CD4-positive, alpha-beta memory T cell (primary cell): ENCODE data around the gene DLX3. TPM values are rescaled to one million over a fixed set of nuclear protein-coding genes. Genes with fewer than 3 reads are reported as not detected.
A peak's percentile ranks its signal among the peaks of the same experiment; 100 is the strongest.

Experiments
- CTCF ChIA-PET: fragments of 350-600 bp; sonication (Branson Sonifier 250); formaldehyde crosslinking; loops from one replicate; lab custom pipeline; 2021; ENCODE audit warnings: inconsistent platforms; ENCODE audit not compliant: partially characterized antibody; lab: Charles Lee
- POLR2A ChIA-PET: fragments of 350-600 bp; sonication (Branson Sonifier 250); formaldehyde crosslinking; loops from one replicate; lab custom pipeline; 2021; ENCODE audit not compliant: partially characterized antibody; lab: Charles Lee
- DNase-seq, 5 donors: peaks; one replicate each; pipeline versions ENCODE4 v3.0.0 to v3.0.0-alpha.2; 2020 to 2022; ENCODE audit warnings: mixed read lengths in 1 of 5
- H3K27ac ChIP-seq: one replicate; pipeline ENCODE4 v1.7.0; 2013; ENCODE audit warnings: low read depth, low read length
- H3K27me3 ChIP-seq: 2 replicates; pipeline ENCODE4 v1.7.0; 2013; ENCODE audit warnings: mild to moderate bottlenecking, low read length, moderate library complexity; ENCODE audit not compliant: insufficient read depth
- H3K36me3 ChIP-seq: 2 replicates; pipeline ENCODE4 v1.7.0; 2013; ENCODE audit warnings: mild to moderate bottlenecking, low read length, moderate library complexity; ENCODE audit not compliant: insufficient read depth
- H3K4me1 ChIP-seq: 2 replicates; pipeline ENCODE4 v1.7.0; 2013; ENCODE audit warnings: mild to moderate bottlenecking, low read length, moderate library complexity; ENCODE audit not compliant: insufficient read depth
- H3K4me3 ChIP-seq, 2 donors: one replicate each; pipeline ENCODE4 v1.7.0; 2013; ENCODE audit warnings: low read length in 2 of 2, mild to moderate bottlenecking in 1 of 2
- H3K9me3 ChIP-seq, 2 donors: one replicate each; pipeline ENCODE4 v1.7.0; 2013; ENCODE audit warnings: low read length in 2 of 2, control low read depth in 1 of 2; ENCODE audit not compliant: control insufficient read depth in 1 of 2
- H3K27ac Mint-ChIP-seq, 7 donors: one replicate each; pipeline ENCODE4 v1.8.0; 2020 to 2021; ENCODE audit warnings: mixed read lengths in 7 of 7, mild to moderate bottlenecking in 6 of 7, inconsistent platforms in 3 of 7, moderate library complexity in 3 of 7
- H3K27me3 Mint-ChIP-seq, 2 donors: one replicate each; pipeline ENCODE4 v1.8.0; 2020 to 2021; ENCODE audit warnings: mixed read lengths in 2 of 2
- H3K36me3 Mint-ChIP-seq, 2 donors: one replicate each; pipeline ENCODE4 v1.8.0; 2020 to 2021; ENCODE audit warnings: mixed read lengths in 2 of 2, inconsistent platforms in 1 of 2, mild to moderate bottlenecking in 1 of 2
- H3K4me1 Mint-ChIP-seq, 4 donors: one replicate each; pipeline ENCODE4 v1.8.0; 2020 to 2021; ENCODE audit warnings: mixed read lengths in 4 of 4, mild to moderate bottlenecking in 1 of 4
- H3K4me3 Mint-ChIP-seq, 8 donors: one replicate each; pipeline ENCODE4 v1.8.0; 2020 to 2021; ENCODE audit warnings: mixed read lengths in 8 of 8, mild to moderate bottlenecking in 7 of 8, moderate library complexity in 6 of 8, inconsistent platforms in 3 of 8
- H3K9me3 Mint-ChIP-seq, 8 donors: one replicate each; pipeline ENCODE4 v1.8.0; 2020 to 2021; ENCODE audit warnings: mixed read lengths in 8 of 8, mild to moderate bottlenecking in 5 of 8, inconsistent platforms in 3 of 8, moderate library complexity in 1 of 8
- intact Hi-C: fragments of 100-400 bp; cut with micrococcal nuclease; formaldehyde crosslinking; loops from one replicate; pipeline ENCODE4 v1.15.1; 2023
- polyA plus RNA-seq, 2 donors: library from polyadenylated mRNA; unstranded; fragments of 300-500 nt; fragmentation: Illumina TruSeq; gene quantifications; one replicate each; pipeline ENCODE4 v1.2.3, GENCODE V29; 2021
- total RNA-seq, 2 experiments: library from RNA; stranded (reverse); gene quantifications; one replicate each; pipeline ENCODE4 v1.2.3, GENCODE V29; 2021

DLX3 gene
- total and polyA plus RNA-seq, 4 experiments from 2014 or later = not detected

DNA sequence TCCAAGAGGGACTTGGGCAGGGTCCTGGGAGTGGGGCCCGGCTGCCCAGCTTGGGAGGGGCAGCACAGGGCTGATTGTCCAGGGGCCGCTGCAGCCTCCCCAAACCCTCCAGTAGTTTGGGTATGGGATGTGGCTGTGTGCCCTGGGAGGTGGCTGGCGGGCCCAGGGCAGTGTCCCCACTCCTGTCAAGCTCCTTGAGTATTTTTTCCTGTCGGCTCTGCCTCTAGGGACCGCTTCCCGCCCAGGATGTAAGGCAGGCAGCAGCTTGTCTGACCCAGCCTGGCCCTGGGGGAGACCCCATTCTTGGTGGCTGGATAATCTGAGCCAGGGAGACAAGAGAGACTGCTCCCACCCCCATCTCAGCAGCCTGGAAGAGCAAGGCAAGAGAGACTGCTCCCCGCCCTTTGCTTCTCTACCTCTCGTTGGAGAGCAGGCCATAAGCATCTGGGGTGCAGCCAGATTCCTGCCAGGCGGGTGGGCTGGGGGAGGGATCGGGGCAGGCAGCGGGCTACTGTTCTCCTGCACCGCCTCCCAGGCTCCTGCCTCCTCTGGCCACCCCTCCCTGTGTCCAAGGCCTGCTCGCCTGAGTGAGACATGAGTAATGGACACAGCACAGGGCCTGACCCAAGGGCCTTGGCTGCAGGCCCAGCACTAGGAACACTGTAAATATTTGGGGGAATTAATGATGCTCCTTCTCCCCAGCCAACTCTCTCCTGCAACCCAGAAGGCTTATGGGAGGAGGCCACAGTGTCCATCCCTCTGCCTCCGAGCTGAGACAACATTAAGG, 42.5 kb upstream of the DLX3 start:
- Mint-ChIP-seq H3K27ac (no peak overlapping the region), H3K4me3 (no peak overlapping the region), H3K4me1 (no peaks in the 10 kb centered on the region), H3K9me3 (no peaks in the 10 kb centered on the region), H3K36me3 (no peaks in the 10 kb centered on the region), H3K27me3 (peaks cover 0 to 10% of the 10 kb centered on the region in 2 donors)
- no peaks in the 10 kb centered on the region for H3K9me3 ChIP-seq
- H3K4me1 ChIP-seq = no peaks in the 10 kb centered on the region
- intact Hi-C loops = no loop called here
- no peak overlapping the region for H3K27ac ChIP-seq
- POLR2A ChIA-PET = no interaction called here
- no peaks in the 10 kb centered on the region for H3K27me3 ChIP-seq
- H3K4me3 ChIP-seq = no peak overlapping the region
- DNase-seq = no peak
- H3K36me3 ChIP-seq = no peaks in the 10 kb centered on the region
- CTCF ChIA-PET = no interaction called here

DNA sequence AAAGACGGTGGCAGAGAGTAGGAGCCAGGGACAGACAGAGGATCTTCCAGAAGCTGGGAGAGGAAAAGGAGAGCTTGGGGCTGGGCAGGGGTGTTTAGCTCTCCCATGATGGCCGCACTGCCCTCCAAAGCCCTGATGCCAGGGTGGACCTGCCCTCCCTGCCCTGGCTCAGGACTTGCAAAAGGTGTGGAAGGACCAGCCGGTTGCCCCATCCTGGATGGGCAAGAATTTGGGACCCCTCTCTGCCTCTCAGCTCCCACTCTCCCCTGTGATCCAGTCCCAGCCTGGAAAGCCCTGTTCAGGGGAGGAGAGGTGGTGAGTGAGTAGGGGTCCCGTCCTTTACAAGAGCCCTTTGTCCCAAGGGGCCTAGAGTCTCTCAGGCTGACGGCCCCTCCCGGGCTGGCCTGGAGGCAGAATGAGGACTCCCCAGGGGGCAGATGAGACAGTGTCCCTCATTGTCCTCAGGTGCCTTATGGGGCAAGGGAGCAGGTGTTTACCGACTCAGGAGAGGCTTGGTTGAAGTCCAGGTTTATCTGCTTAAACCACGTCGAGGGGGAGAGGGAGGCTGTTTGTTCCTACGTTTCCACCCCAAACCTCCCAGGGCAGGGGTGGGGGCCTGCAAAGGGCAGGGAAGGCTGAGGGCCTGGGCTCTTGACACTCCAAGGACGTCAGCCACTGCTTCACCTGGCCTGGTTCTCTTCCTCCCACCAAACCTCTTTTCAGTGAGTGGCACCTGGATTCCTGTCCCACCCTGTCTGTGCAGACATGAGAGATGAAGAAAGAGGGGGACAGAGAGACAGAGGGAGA, 41.6 kb upstream of the DLX3 start:
- no peaks in the 10 kb centered on the region for H3K36me3 ChIP-seq
- DNase-seq = no peak
- Mint-ChIP-seq H3K4me1 (no peaks in the 10 kb centered on the region), H3K4me3 (no peak overlapping the region), H3K9me3 (no peaks in the 10 kb centered on the region), H3K27ac (no peak overlapping the region), H3K27me3 (peaks cover 0 to 6% of the 10 kb centered on the region in 2 donors), H3K36me3 (no peaks in the 10 kb centered on the region)
- ChIA-PET POLR2A (no interaction called here), CTCF (interaction anchor here (1.1 to 1.6 kb wide), 2 partner anchors 10 to 14 kb away, joined by 3 to 5 read pairs; no protein-coding TSS in a partner anchor)
- no peak overlapping the region for H3K27ac ChIP-seq
- no peak overlapping the region for H3K4me3 ChIP-seq
- intact Hi-C loops = no loop called here
- no peaks in the 10 kb centered on the region for H3K9me3 ChIP-seq
- H3K27me3 ChIP-seq = no peaks in the 10 kb centered on the region
- H3K4me1 ChIP-seq = no peaks in the 10 kb centered on the region

DNA sequence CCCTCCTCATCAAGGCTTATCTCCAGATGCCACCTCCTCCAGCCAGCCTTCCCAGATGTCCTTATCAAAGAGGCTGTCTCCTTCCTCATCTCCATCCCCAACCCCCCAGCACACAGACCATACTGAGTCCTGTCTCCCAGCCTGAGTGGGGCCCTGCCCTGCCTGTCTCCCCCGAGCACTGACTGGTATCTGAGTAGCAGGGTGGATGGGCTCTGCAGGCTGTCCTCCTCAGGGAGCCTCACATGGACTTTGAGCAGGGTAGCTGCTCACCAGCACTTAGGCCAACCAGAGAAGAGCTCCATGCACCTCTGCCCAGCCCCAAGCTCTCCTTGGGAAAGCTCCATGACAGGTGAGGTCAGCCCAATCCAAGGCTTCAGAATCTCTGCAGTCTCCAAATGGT, 40.9 kb upstream of the DLX3 start:
- POLR2A ChIA-PET = no interaction called here
- no peaks in the 10 kb centered on the region for H3K4me1 Mint-ChIP-seq
- intact Hi-C loops = no loop called here
- Histone ChIP-seq H3K4me3 (no peak overlapping the region), H3K27me3 (no peaks in the 10 kb centered on the region), H3K9me3 (no peaks in the 10 kb centered on the region), H3K36me3 (no peaks in the 10 kb centered on the region), H3K27ac (no peak overlapping the region), H3K4me1 (no peaks in the 10 kb centered on the region)
- H3K27me3 Mint-ChIP-seq = peaks cover 0 to 4% of the 10 kb centered on the region in 2 donors
- peak overlapping the region in 1 of 7 donors; percentile 21 for H3K27ac Mint-ChIP-seq
- H3K36me3 Mint-ChIP-seq = no peaks in the 10 kb centered on the region
- H3K4me3 Mint-ChIP-seq = no peak overlapping the region
- no peak for DNase-seq
- CTCF ChIA-PET = interaction anchor here (1.1 to 1.6 kb wide), 2 partner anchors 9 to 13 kb away, joined by 3 to 5 read pairs; no protein-coding TSS in a partner anchor
- H3K9me3 Mint-ChIP-seq = no peaks in the 10 kb centered on the region

DNA sequence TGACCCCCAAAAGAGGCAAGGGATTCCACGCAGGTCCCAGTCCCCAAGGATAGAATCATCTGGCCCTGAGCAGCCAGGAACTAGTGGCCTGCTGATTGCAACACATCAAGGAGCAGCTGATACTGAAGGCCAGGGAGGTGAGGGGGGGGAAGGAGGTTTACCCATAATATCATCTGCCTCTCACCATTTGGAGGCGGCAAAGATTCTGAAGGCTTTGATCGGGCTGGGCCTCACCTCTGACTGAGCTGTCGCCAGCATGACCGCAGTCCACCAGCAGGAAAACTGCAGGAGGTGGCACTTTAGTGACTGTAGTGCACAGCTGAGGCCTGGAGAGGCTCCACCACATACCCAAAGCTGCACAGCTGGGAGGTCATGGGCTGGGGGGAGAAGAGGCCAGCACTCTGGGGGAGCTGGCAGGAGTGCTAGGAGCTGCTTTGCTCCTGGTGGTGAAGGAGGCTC, 40.4 kb upstream of the DLX3 start:
- H3K4me1 ChIP-seq = no peaks in the 10 kb centered on the region
- no peak overlapping the region for H3K27ac ChIP-seq
- no peak overlapping the region for H3K27ac Mint-ChIP-seq
- H3K27me3 Mint-ChIP-seq = peaks cover 2 to 4% of the 10 kb centered on the region in 2 donors
- H3K36me3 ChIP-seq = no peaks in the 10 kb centered on the region
- CTCF ChIA-PET = interaction anchor here (1.1 to 1.6 kb wide), 2 partner anchors 9 to 13 kb away, joined by 3 to 5 read pairs; no protein-coding TSS in a partner anchor
- POLR2A ChIA-PET = no interaction called here
- no peak overlapping the region for H3K4me3 ChIP-seq
- no peak overlapping the region for H3K4me3 Mint-ChIP-seq
- DNase-seq = no peak
- H3K4me1 Mint-ChIP-seq = no peaks in the 10 kb centered on the region
- intact Hi-C loops = no loop called here
- H3K27me3 ChIP-seq = no peaks in the 10 kb centered on the region
- no peaks in the 10 kb centered on the region for H3K9me3 ChIP-seq
- H3K9me3 Mint-ChIP-seq = no peaks in the 10 kb centered on the region
- no peaks in the 10 kb centered on the region for H3K36me3 Mint-ChIP-seq

DNA sequence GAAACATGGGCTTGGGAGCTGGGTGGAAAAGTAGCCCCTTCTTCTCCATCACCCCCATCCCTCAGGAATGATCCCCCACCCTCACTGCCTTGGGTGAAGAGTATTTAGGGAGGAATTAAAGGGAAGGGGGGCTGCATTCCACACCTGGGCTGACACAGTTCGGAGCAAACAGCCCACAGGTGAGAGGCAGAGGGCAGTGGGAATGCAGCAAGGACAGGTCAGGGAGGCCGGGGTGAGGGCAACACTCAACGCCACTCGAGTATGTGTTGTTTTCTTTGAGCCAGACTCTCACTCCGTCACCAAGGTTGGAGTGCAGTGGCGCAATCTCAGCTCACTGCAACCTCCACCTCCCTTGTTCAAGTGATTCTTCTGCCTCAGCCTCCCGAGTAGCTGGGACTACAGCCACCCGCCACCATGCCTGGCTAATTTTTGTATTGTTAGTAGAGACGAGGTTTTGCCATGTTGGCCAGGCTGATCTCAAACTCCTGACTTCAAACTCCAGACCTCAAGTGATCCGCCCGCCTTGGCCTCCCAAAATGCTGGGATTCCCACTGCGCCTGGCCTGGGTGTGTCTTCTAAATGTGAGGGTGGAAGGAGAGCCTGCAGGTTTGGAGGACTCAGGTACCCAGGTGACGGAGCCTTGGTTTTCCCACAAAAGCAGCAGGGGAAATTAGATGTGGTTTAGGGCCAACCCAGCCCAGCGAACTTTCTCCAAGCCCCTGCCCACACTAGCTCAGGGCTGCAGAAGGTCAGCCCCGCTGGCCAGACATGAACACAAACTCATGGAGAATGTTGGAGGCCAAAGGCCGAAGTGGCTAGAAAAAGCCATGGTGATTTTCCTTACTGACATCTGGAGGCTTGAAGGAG, 39.7 kb upstream of the DLX3 start:
- CTCF ChIA-PET = interaction anchor here (1.6 to 10.0 kb wide), 3 partner anchors 8 to 58 kb away, joined by 5 to 174 read pairs (median 101); partner anchors contain the start of gene PDK2
- H3K4me3 Mint-ChIP-seq = no peak overlapping the region
- Histone ChIP-seq H3K4me1 (no peaks in the 10 kb centered on the region), H3K36me3 (no peaks in the 10 kb centered on the region), H3K4me3 (no peak overlapping the region), H3K27ac (no peak overlapping the region), H3K9me3 (no peaks in the 10 kb centered on the region), H3K27me3 (no peaks in the 10 kb centered on the region)
- no peaks in the 10 kb centered on the region for H3K4me1 Mint-ChIP-seq
- POLR2A ChIA-PET = no interaction called here
- no peaks in the 10 kb centered on the region for H3K9me3 Mint-ChIP-seq
- H3K27me3 Mint-ChIP-seq = peaks cover 3 to 4% of the 10 kb centered on the region in 2 donors
- intact Hi-C loops = no loop called here
- no peak overlapping the region for H3K27ac Mint-ChIP-seq
- DNase-seq = no peak
- no peaks in the 10 kb centered on the region for H3K36me3 Mint-ChIP-seq

DNA sequence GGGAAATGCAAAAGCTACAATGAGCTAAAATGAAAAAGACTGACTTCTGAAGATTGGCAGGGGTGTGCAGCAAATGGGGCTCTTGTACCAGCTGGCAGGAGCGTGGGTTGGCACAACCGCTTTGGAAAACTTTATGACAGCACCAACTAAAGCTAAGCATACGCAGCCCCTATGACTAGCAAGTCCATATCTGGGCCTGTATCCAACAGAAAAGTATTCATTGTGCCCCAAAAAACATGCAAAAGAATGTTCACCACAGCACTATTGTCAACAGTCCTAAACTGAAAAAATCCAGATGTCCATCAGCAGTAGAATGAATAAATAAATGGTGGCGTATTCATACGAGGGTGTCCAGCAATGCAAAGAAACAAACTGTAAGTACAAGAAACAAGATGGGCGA, 38.3 kb upstream of the DLX3 start:
- Histone ChIP-seq H3K36me3 (no peaks in the 10 kb centered on the region), H3K27me3 (no peaks in the 10 kb centered on the region), H3K9me3 (no peaks in the 10 kb centered on the region), H3K4me1 (no peaks in the 10 kb centered on the region), H3K4me3 (no peak overlapping the region), H3K27ac (no peak overlapping the region)
- DNase-seq = no peak
- CTCF ChIA-PET = interaction anchor here (9.8 to 10.0 kb wide), 2 partner anchors 54 to 59 kb away, joined by 101 to 174 read pairs; partner anchors contain the start of gene PDK2
- no peak overlapping the region for H3K27ac Mint-ChIP-seq
- POLR2A ChIA-PET = no interaction called here
- peaks cover 12% of the 10 kb centered on the region in 2 donors for H3K27me3 Mint-ChIP-seq
- H3K4me1 Mint-ChIP-seq = peaks cover 0 to 6% (median 0%) of the 10 kb centered on the region in 4 donors
- H3K36me3 Mint-ChIP-seq = no peaks in the 10 kb centered on the region
- no peak overlapping the region for H3K4me3 Mint-ChIP-seq
- no peaks in the 10 kb centered on the region for H3K9me3 Mint-ChIP-seq
- intact Hi-C loops = no loop called here
